A549 treated with CORT108297 at 1 μM for 4 hours (cell line): ENCODE measurements around the gene PRAMEF25. TPM values are rescaled to one million over a fixed set of nuclear protein-coding genes. Genes with fewer than 3 reads are reported as not detected.

ENCODE experiments used
- total RNA-seq: library from RNA; stranded (reverse); fragments of 200-300 nt; extraction: Qiagen RNA extraction; gene quantifications from 5 replicates; pipeline ENCODE4 v1.2.3, GENCODE V29; 2022

The PRAMEF25 gene
- not detected in 5 replicates for total RNA-seq

DNA sequence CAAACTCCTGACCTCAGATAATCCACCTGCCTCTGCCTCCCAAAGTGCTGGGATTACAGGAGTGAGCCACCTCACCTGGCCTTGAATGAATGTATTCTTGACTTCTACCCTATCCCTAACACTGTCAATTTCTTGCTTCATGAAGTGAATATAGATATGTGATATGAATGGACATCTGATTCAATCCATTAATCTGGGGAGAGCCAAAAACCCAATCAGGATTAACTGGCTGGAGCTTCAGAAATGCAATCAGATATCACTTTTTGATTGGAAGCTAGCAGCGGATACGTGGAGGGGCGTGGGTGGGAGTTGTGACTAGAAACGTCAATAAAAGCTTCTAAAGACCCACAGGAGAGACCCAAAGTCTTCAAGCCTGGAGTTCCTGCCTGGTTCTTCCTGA is at the start of gene PRAMEF25:
Gene PRAMEF25 (plus strand): TSS at position 301 of the 400 bp plus-strand sequence. CDS start 2,920 bp downstream, outside the sequence.

DNA sequence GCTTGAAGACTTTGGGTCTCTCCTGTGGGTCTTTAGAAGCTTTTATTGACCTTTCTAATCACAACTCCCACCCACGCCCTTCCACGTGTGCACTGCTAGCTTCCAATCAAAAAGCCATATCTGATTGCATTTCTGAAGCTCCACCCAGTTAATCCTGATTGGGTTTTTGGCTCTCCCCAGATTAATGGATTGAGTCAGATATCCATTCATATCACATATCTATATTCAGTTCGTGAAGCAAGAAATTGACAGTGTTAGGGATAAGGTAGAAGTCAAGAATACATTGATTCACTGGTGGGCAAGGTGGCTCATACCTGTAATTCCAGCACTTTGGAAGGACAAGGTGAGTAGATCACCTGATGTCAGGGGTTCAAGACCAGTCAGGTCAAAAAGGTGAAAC is 14.1 kb upstream of the PRAMEF25 start, which contains the start of gene PRAMEF27:
Gene PRAMEF27 (minus strand): TSS at position 101 of the 400 bp plus-strand sequence. CDS start 2,916 bp downstream, outside the sequence.

DNA sequence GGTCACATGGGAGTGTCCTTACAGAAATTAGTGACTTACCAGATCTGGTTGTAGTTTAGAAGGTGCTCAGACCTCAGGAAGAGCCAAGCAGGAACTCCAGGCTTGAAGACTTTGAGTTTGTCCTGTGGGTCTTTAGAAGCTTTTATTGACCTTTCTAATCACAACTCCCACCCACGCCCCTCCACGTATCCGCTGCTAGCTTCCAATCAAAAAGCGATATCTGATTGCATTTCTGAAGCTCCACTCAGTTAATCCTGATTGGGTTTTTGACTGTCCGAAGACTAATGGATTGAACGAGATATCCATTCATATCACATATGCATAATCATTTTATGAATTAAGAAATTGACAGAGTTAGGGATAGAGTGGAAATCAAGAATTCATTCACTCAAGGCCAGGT is 46.2 kb downstream of the PRAMEF25 start, which contains the start of gene HNRNPCL2:
Gene HNRNPCL2 (minus strand): TSS at position 101 of the 400 bp plus-strand sequence. CDS start 454 bp downstream, outside the sequence.

Other genes starting within 250 kb of the PRAMEF25 start
- not detected in 5 replicates for gene PRAMEF11, start 239.4 kb upstream of the PRAMEF25 start, total RNA-seq
- not detected in 5 replicates for gene HNRNPCL1, start 222.1 kb upstream of the PRAMEF25 start, total RNA-seq
- gene PRAMEF2, start 213.7 kb upstream of the PRAMEF25 start, total RNA-seq: not detected in 5 replicates
- gene PRAMEF4, start 184.6 kb upstream of the PRAMEF25 start, total RNA-seq: not detected in 5 replicates
- not detected in 5 replicates for gene PRAMEF10, start 172.5 kb upstream of the PRAMEF25 start, total RNA-seq
- not detected in 5 replicates for gene PRAMEF7, start 154.2 kb upstream of the PRAMEF25 start, total RNA-seq
- gene PRAMEF6, start 123.2 kb upstream of the PRAMEF25 start, total RNA-seq: not detected in 5 replicates
- gene PRAMEF27, start 14.2 kb upstream of the PRAMEF25 start, total RNA-seq: not detected in 5 replicates
- not detected in 5 replicates for gene HNRNPCL3, start 10.0 kb upstream of the PRAMEF25 start, total RNA-seq
- not detected in 5 replicates for gene HNRNPCL2, start 46.1 kb downstream of the PRAMEF25 start, total RNA-seq
- not detected in 5 replicates for gene PRAMEF26, start 85.2 kb downstream of the PRAMEF25 start, total RNA-seq
- gene HNRNPCL4, start 94.9 kb downstream of the PRAMEF25 start, total RNA-seq: not detected in 5 replicates
- not detected in 5 replicates for gene PRAMEF9, start 101.1 kb downstream of the PRAMEF25 start, total RNA-seq
- gene PRAMEF13, start 130.6 kb downstream of the PRAMEF25 start, total RNA-seq: not detected in 5 replicates
- not detected in 5 replicates for gene PRAMEF18, start 155.4 kb downstream of the PRAMEF25 start, total RNA-seq
- gene PRAMEF5, start 183.4 kb downstream of the PRAMEF25 start, total RNA-seq: not detected in 5 replicates
- gene PRAMEF8, start 214.4 kb downstream of the PRAMEF25 start, total RNA-seq: not detected in 5 replicates
- gene PRAMEF33, start 232.8 kb downstream of the PRAMEF25 start, total RNA-seq: not detected in 5 replicates
- gene PRAMEF15, start 244.8 kb downstream of the PRAMEF25 start, total RNA-seq: not detected in 5 replicates